Vagina (tissue), 2 donors: Measurements from ENCODE around the gene TMEM183A. TPM values are rescaled to one million over a fixed set of nuclear protein-coding genes. Genes with fewer than 3 reads are reported as not detected.
A peak's percentile ranks its signal among the peaks of the same experiment; 100 is the strongest.

Source experiments
- DNase-seq, 2 donors: peaks; one replicate each; pipeline ENCODE4 v3.0.0-alpha.2; 2017; ENCODE audit errors: extremely low spot score in 2 of 2
- H3K27ac ChIP-seq: fragments of 200-600 bp; sonication (generic); one replicate; pipeline ENCODE4 v1.5.1; 2019
- H3K27me3 ChIP-seq: fragments of 200-600 bp; sonication (generic); one replicate; pipeline ENCODE4 v1.5.1; 2019
- H3K36me3 ChIP-seq, 2 donors: fragments of 200-600 bp; sonication (generic); one replicate each; pipeline ENCODE4 v1.5.1; 2017 to 2019
- H3K4me1 ChIP-seq: fragments of 200-600 bp; sonication (generic); one replicate; pipeline ENCODE4 v1.5.1; 2019
- H3K4me3 ChIP-seq, 2 donors: fragments of 200-600 bp; sonication (generic); 1 replicate in 1 of 2; 2 replicates in 1 of 2; pipeline ENCODE4 v1.5.1; 2016 to 2019
- H3K9me3 ChIP-seq: fragments of 200-600 bp; sonication (generic); one replicate; pipeline ENCODE4 v1.5.1; 2019
- CTCF ChIP-seq, 3 experiments: fragments of 450-650 bp in 2 of 3; fragments of 200-600 bp in 1 of 3; sonication (generic) in 1 of 3; IDR thresholded peaks; one replicate each; pipeline ENCODE4 v1.5.1; 2017 to 2019; ENCODE audit warnings: antibody characterized with exemption in 3 of 3, mild to moderate bottlenecking in 2 of 3, moderate library complexity in 2 of 3
- POLR2A ChIP-seq, 2 donors: fragments of 450-650 bp; IDR thresholded peaks; one replicate each; pipeline ENCODE4 v1.6.1; 2017; ENCODE audit warnings: antibody characterized with exemption in 2 of 2, mild to moderate bottlenecking in 2 of 2, moderate library complexity in 2 of 2
- POLR2AphosphoS5 ChIP-seq, 2 donors: sonication (generic); formaldehyde crosslinking; IDR thresholded peaks; one replicate each; pipeline ENCODE4 v1.9.0; 2017; ENCODE audit warnings: antibody characterized with exemption in 2 of 2, mild to moderate bottlenecking in 2 of 2, low read depth in 1 of 2; ENCODE audit not compliant: insufficient read depth in 1 of 2
- intact Hi-C: fragments of 100-400 bp; cut with DNase I; formaldehyde crosslinking; loops from one replicate; pipeline ENCODE4 v1.15.1; 2023
- total RNA-seq: library from RNA; depleted of rRNA; stranded (reverse); fragments of >200 nt; gene quantifications from one replicate; pipeline ENCODE4 v1.2.3, GENCODE V29; 2016

Gene TMEM183A
- total RNA-seq, 1 donor from 2014 or later, result 73.2 TPM

- Histone ChIP-seq H3K4me1 (no peaks in the 10 kb centered on the region), H3K9me3 (no peaks in the 10 kb centered on the region), H3K27me3 (no peaks in the 10 kb centered on the region), H3K27ac (no peak overlapping the region), H3K4me3 (no peak overlapping the region), H3K36me3 (no peaks in the 10 kb centered on the region)
- TF ChIP-seq POLR2AphosphoS5 (IDR thresholded peaks at IDR 0.05; ENCODE audit: insufficient read depth in 1 of 2, low read depth in 1 of 2) (no peak), CTCF (IDR thresholded peaks at IDR 0.05) (no peak), POLR2A (IDR thresholded peaks at IDR 0.05) (no peak)
- no peak for DNase-seq
- intact Hi-C loops, result loop anchor here (10.0 kb wide), 1 partner anchor 289 kb away; no protein-coding TSS in a partner anchor
Measured at GRCh38 chr1:203045821-203046594, 38.8 kb downstream of the TMEM183A start.

- H3K36me3 ChIP-seq, result no peaks in the 10 kb centered on the region
- no peaks in the 10 kb centered on the region for H3K27me3 ChIP-seq
- no peak for TF ChIP-seq POLR2A (IDR thresholded peaks at IDR 0.05)
- peak in 1 of 2 donors; percentile 64 for TF ChIP-seq POLR2AphosphoS5 (IDR thresholded peaks at IDR 0.05; ENCODE audit: insufficient read depth in 1 of 2, low read depth in 1 of 2)
- TF ChIP-seq CTCF (IDR thresholded peaks at IDR 0.05), result no peak
- H3K27ac ChIP-seq, result no peak overlapping the region
- no peak overlapping the region for H3K4me3 ChIP-seq
- no peaks in the 10 kb centered on the region for H3K4me1 ChIP-seq
- intact Hi-C loops, result loop anchor here (10.0 kb wide), 1 partner anchor 288 kb away; no protein-coding TSS in a partner anchor
- H3K9me3 ChIP-seq, result no peaks in the 10 kb centered on the region
- DNase-seq, result no peak
Measured at GRCh38 chr1:203046984-203047630, 39.9 kb downstream of the TMEM183A start.

DNA sequence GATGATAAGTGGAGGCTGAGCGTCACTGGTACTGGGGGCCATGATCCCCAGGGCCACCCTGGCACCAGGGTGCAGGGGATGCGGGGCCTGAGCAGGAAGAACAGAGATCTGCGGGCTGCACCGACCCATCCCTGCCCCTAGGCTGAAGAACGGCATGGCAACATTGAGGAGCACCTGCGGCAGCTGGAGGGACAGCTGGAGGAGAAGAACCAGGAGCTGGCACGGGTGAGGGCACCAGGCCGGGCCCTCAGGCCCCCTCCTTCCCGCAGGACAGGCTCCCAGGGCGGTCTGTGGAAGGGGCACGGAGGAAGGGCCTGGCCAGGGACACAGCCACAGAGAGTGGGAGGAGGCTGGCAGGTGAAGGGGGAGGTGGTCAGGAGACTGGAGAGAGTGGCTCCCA is 40.9 kb downstream of the TMEM183A start:
- H3K4me3 ChIP-seq, result no peak overlapping the region
- intact Hi-C loops, result loop anchor here (10.0 kb wide), 1 partner anchor 287 kb away; no protein-coding TSS in a partner anchor

DNA sequence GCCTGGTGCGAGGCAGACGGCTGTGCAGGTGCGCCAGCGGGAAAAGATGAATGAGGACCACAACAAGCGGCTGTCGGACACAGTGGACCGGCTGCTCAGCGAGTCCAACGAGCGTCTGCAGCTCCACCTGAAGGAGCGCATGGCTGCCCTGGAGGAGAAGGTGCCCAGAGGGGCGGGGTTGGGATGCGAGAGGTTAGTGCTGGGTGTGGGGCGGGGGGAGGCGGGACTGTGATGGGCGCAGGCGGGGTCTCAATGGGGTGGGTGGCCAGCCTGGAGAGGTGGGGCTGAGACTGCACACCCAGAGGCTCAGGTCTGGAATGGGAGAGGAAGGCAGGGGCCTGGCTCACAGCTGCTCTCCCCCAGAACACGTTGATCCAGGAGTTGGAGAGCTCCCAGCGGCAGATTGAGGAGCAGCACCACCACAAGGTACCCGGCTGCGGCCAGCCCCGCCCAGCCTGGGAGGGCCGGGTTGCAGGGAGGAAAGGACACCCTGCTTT is 41.4 kb downstream of the TMEM183A start:
- DNase-seq, result no peak
- no peaks in the 10 kb centered on the region for H3K36me3 ChIP-seq
- no peak for TF ChIP-seq POLR2AphosphoS5 (IDR thresholded peaks at IDR 0.05; ENCODE audit: insufficient read depth in 1 of 2, low read depth in 1 of 2)
- TF ChIP-seq POLR2A (IDR thresholded peaks at IDR 0.05), result no peak
- TF ChIP-seq CTCF (IDR thresholded peaks at IDR 0.05), result no peak
- no peaks in the 10 kb centered on the region for H3K27me3 ChIP-seq
- H3K9me3 ChIP-seq, result no peaks in the 10 kb centered on the region
- H3K4me3 ChIP-seq, result no peak overlapping the region
- intact Hi-C loops, result loop anchor here (10.0 kb wide), 1 partner anchor 286 kb away; no protein-coding TSS in a partner anchor
- no peak overlapping the region for H3K27ac ChIP-seq
- no peaks in the 10 kb centered on the region for H3K4me1 ChIP-seq

More for the DNA sequence above, 40.9 kb downstream of the TMEM183A start:
- no peaks in the 10 kb centered on the region for H3K9me3 ChIP-seq
- no peak for TF ChIP-seq POLR2AphosphoS5 (IDR thresholded peaks at IDR 0.05; ENCODE audit: insufficient read depth in 1 of 2, low read depth in 1 of 2)
- no peak for TF ChIP-seq POLR2A (IDR thresholded peaks at IDR 0.05)
- no peak for TF ChIP-seq CTCF (IDR thresholded peaks at IDR 0.05)
- no peaks in the 10 kb centered on the region for H3K4me1 ChIP-seq
- no peaks in the 10 kb centered on the region for H3K36me3 ChIP-seq
- no peak overlapping the region for H3K27ac ChIP-seq
- no peak for DNase-seq
- no peaks in the 10 kb centered on the region for H3K27me3 ChIP-seq
